ENCODE results near the gene PGC. TPM values are rescaled to one million over a fixed set of nuclear protein-coding genes. Genes with fewer than 3 reads are reported as not detected.

The PGC gene
- polyA plus RNA-seq, 3 donors: not detected

DNA sequence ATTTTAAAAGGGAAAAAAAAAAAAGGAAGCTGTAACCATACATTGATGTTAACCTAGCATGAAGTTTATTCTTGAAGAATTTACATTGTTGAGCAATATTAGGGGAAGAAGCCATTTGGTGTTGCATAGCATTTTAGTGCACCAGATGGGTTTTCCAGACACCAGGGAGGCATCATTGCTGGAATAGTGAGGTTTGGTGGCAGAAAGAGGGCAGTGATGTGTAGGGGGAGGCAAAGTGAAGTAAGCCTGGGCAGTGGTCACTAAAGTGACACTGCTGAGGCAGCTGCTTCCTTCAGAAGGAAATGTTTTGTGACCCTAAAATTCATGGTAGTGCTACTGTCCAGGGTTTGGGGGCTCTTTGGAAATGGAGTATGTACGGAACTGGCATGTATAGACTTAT is 42.8 kb upstream of the PGC start:
- H3K4me1 ChIP-seq (ENCODE audit: control insufficient read depth in 1 of 2, insufficient read depth in 2 of 2, low read length in 2 of 2): peaks cover 15 to 41% of the 10 kb centered on the region in 2 donors
- H3K36me3 ChIP-seq (replicated peaks in 1 of 2; ENCODE audit: control insufficient read depth in 1 of 2, insufficient read depth in 2 of 2, low read length in 2 of 2): peaks cover 28 to 46% of the 10 kb centered on the region in 2 donors
- peaks cover 40 to 46% of the 10 kb centered on the region in 2 donors for H3K36me3 Mint-ChIP-seq
- H2AFZ ChIP-seq (ENCODE audit: insufficient read depth, low read depth, low read length, poor library complexity, severe bottlenecking): no peak overlapping the region
- H3K27me3 ChIP-seq (ENCODE audit: control insufficient read depth in 2 of 2, insufficient read depth in 2 of 2, low read length in 2 of 2): no peaks in the 10 kb centered on the region
- intact Hi-C loops (cut with micrococcal nuclease): no loop called here
- peaks cover 22% of the 10 kb centered on the region for H4K20me1 ChIP-seq (ENCODE audit: insufficient read depth, low read length)
- no peak overlapping the region for H3K4me2 ChIP-seq (replicated peaks; ENCODE audit: extremely low read depth, low read length, poor library complexity, severe bottlenecking)
- peaks cover 0 to 2% (median 0%) of the 10 kb centered on the region in 3 donors for H3K27me3 Mint-ChIP-seq (ENCODE audit: low read depth in 3 of 3)
- no peak overlapping the region for H3K9ac ChIP-seq (ENCODE audit: insufficient read depth, low read length, poor library complexity, severe bottlenecking)
- TF ChIP-seq, protein P1, sequence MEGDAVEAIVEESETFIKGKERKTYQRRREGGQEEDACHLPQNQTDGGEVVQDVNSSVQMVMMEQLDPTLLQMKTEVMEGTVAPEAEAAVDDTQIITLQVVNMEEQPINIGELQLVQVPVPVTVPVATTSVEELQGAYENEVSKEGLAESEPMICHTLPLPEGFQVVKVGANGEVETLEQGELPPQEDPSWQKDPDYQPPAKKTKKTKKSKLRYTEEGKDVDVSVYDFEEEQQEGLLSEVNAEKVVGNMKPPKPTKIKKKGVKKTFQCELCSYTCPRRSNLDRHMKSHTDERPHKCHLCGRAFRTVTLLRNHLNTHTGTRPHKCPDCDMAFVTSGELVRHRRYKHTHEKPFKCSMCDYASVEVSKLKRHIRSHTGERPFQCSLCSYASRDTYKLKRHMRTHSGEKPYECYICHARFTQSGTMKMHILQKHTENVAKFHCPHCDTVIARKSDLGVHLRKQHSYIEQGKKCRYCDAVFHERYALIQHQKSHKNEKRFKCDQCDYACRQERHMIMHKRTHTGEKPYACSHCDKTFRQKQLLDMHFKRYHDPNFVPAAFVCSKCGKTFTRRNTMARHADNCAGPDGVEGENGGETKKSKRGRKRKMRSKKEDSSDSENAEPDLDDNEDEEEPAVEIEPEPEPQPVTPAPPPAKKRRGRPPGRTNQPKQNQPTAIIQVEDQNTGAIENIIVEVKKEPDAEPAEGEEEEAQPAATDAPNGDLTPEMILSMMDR (IDR thresholded peaks at IDR 0.05): no peak
- H3K9me3 ChIP-seq (replicated peaks in 1 of 2; ENCODE audit: control insufficient read depth in 1 of 2, insufficient read depth in 1 of 2, low read length in 2 of 2): no peaks in the 10 kb centered on the region
- DNase-seq: no peak
- H3K4me1 Mint-ChIP-seq: peaks cover 16% of the 10 kb centered on the region
- peak overlapping the region in 3 of 7 donors; percentile 2 to 33 (median 8) for H3K27ac Mint-ChIP-seq
- no peak overlapping the region for H3K4me3 Mint-ChIP-seq
- no peaks in the 10 kb centered on the region for H3K9me3 Mint-ChIP-seq
- no peak overlapping the region for H3K27ac ChIP-seq (ENCODE audit: low read depth in 1 of 2, low read length in 2 of 2)
- H3K4me3 ChIP-seq (replicated peaks in 1 of 3; ENCODE audit: low read depth in 2 of 3, low read length in 3 of 3): no peak overlapping the region
- H3K79me2 ChIP-seq (ENCODE audit: insufficient read depth, low read length): peaks cover 23% of the 10 kb centered on the region
- WGBS (ENCODE audit: insufficient coverage): 83% methylated on average over 1 of the region's 1 CpG

DNA sequence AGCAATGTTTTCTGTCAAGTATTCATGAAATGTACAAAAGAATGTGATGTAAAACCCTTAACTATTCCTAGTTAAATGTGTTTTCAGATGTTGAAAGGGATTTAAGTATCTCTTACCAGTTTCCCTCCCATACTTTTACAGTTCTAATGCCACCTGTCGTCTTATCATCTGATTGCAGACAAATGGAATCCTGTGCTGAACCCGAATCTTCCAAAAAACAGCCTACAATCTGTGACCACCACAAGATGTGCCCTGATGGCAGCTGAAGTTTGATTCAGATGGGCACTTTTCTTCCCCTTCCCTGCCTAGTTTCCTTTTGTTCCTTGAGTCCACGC is 42.2 kb upstream of the PGC start:
- intact Hi-C loops (cut with micrococcal nuclease): loop anchor here (5.0 to 10.0 kb wide), 5 partner anchors 105 to 425 kb away; partner anchors contain the start of genes USP49 (in 2 of the 2), BYSL (in 1 of the 2), MED20 (in 1 of the 2) and MRPS10 (in 1 of the 2)
- Histone ChIP-seq H3K27me3 (ENCODE audit: control insufficient read depth in 2 of 2, insufficient read depth in 2 of 2, low read length in 2 of 2) (no peaks in the 10 kb centered on the region), H3K4me1 (ENCODE audit: control insufficient read depth in 1 of 2, insufficient read depth in 2 of 2, low read length in 2 of 2) (peaks cover 22 to 48% of the 10 kb centered on the region in 2 donors), H4K20me1 (ENCODE audit: insufficient read depth, low read length) (peaks cover 22% of the 10 kb centered on the region), H3K4me2 (replicated peaks; ENCODE audit: extremely low read depth, low read length, poor library complexity, severe bottlenecking) (no peak overlapping the region), H2AFZ (ENCODE audit: insufficient read depth, low read depth, low read length, poor library complexity, severe bottlenecking) (no peak overlapping the region), H3K27ac (ENCODE audit: low read depth in 1 of 2, low read length in 2 of 2) (peak overlapping the region in 1 of 2 donors; percentile 24), H3K36me3 (replicated peaks in 1 of 2; ENCODE audit: control insufficient read depth in 1 of 2, insufficient read depth in 2 of 2, low read length in 2 of 2) (peaks cover 28 to 42% of the 10 kb centered on the region in 2 donors), H3K9me3 (replicated peaks in 1 of 2; ENCODE audit: control insufficient read depth in 1 of 2, insufficient read depth in 1 of 2, low read length in 2 of 2) (no peaks in the 10 kb centered on the region), H3K79me2 (ENCODE audit: insufficient read depth, low read length) (peaks cover 23% of the 10 kb centered on the region), H3K9ac (ENCODE audit: insufficient read depth, low read length, poor library complexity, severe bottlenecking) (no peak overlapping the region), H3K4me3 (replicated peaks in 1 of 3; ENCODE audit: low read depth in 2 of 3, low read length in 3 of 3) (no peak overlapping the region)
- Mint-ChIP-seq H3K27ac (peak overlapping the region in 3 of 7 donors; percentile 15 to 95 (median 60)), H3K36me3 (peaks cover 37 to 41% of the 10 kb centered on the region in 2 donors), H3K27me3 (ENCODE audit: low read depth in 3 of 3) (peaks cover 0 to 2% (median 0%) of the 10 kb centered on the region in 3 donors), H3K4me3 (no peak overlapping the region), H3K9me3 (no peaks in the 10 kb centered on the region), H3K4me1 (peaks cover 23% of the 10 kb centered on the region)
- TF ChIP-seq, protein P1 (IDR thresholded peaks at IDR 0.05): no peak
- no peak for DNase-seq
- 96% methylated on average over 2 of the region's 3 CpGs for WGBS (ENCODE audit: insufficient coverage)

All from CD14-positive monocyte (primary cell).